Central memory CD4-positive, alpha-beta T cell (primary cell): ENCODE data around the gene CA5A.
"Not testable (repeated sequence)": the region's sequence is repeated elsewhere in the genome, so short reads cannot be mapped to it uniquely, and the experiment has no call there.

Experiments
- DNase-seq: peaks from one replicate; pipeline ENCODE4 v3.0.0; 2022

The CA5A gene

DNA sequence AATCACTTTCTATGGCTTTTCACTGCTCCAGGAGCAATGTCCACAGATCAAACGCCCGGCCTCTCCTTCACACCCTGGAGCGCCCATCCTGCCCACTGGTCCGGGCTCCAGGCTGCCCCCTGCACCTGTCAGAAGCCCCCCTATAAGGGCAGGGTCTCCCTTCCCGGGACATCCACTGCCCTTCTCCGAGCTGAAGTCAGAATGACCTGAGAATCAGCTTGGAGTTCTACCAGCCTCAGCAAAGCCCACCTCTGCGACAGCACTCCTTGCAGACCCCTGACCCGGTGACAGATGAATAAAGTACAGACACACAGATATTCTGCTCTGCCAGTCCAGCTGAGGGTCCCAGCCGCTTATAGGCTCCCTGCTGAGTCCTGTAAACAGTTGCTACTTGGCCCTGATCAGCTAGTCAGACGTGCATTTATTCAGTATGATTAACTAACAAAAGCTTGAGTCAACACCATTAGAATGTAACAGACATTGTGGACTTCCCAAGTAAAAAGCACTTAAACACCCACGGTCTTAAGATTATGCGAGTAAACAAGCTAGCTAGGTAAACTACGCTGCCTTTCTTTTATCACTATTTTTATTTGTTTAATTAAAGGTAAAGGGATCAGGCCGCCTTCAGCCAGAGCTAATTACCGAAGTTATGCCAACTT is 71.9 kb downstream of the CA5A start:
- no peak for DNase-seq

DNA sequence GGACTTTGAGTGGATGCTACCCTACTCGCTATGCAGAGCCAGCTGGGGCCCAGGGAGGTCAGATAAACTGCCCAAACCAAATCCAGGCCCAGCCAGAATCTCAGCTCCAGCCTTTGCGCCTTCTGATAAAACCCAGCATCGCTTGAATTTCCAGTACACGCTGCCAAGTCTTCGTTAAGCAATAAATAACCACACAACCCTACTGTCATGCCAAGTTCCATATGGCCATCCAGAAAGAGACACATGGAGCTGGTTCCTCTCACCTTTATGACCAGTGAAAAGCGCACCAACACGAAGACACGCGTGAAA is 73.0 kb downstream of the CA5A start:
- DNase-seq: not testable (repeated sequence)

DNA sequence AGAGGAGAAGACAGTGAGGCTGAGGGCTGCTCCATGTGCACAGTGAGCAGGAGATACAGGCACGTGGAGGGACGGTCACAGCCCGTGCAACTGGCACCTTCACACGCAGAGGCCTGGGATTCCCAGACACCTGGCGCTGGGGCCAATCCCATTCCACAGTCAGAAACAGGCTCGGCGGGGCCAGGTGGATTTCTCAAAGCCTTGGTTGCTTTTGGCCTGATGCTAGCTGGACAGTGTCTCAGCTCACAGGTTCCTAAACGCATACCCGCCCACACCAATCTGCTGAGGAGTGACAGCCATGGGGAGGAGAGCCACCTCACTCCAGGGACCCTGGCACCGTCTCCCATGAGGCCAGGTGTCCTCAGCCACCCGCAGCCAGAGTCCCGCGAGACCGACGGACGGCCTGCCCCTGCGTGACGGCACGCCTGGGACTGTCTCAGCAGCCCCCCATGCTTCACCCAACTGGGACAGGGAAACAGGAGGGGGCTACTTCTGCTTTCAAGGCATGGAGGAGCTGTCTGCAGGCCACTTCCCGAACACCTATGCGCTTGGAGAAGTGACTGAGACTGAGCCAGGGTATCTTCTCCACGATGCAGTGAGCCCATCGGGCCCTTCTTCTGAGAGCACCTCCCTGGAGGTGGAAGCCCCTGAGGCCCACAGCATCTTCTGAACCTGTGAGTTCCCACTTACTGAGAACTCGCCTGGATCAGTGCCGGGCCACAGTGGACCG is 73.6 kb downstream of the CA5A start:
- DNase-seq: not testable (repeated sequence)

DNA sequence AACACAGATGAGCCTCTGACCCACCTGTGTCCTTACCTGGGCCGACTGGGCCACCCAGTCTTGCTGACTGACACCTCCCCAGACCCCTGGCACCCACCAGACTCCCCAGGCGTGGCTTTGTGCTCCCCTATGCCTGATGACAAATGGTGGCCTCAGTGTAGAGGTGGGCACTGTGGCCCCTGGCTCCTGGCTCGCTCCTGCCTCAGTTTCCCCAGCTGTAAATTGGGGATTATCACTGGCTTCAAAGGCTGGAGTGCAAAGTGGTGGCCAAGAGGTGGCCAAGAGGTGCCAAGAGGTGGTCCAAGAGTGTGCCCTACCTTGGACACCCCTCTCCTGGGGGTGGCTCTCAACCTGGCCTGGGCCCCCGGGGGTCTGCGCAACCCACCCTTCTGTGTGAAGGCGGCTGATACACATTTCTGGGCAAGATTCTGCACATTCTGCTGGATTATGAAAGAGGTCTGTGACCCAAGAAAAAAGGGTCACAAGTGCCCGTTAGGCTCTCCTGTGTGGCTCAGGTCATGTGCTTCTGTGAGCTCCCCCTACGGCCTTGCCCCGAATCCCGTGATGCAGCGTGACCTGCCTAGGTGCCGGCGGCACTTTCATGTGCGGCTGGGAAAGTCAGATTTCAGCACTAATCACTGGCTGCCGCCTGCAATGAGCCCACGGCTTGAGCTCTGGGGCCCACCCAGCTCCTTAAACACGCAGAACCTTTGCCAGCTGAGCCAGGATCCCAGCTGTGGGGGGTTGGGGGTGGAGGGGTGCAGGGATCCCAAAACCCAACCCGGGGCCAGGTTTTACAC is 74.8 kb downstream of the CA5A start:
- not testable (repeated sequence) for DNase-seq

DNA sequence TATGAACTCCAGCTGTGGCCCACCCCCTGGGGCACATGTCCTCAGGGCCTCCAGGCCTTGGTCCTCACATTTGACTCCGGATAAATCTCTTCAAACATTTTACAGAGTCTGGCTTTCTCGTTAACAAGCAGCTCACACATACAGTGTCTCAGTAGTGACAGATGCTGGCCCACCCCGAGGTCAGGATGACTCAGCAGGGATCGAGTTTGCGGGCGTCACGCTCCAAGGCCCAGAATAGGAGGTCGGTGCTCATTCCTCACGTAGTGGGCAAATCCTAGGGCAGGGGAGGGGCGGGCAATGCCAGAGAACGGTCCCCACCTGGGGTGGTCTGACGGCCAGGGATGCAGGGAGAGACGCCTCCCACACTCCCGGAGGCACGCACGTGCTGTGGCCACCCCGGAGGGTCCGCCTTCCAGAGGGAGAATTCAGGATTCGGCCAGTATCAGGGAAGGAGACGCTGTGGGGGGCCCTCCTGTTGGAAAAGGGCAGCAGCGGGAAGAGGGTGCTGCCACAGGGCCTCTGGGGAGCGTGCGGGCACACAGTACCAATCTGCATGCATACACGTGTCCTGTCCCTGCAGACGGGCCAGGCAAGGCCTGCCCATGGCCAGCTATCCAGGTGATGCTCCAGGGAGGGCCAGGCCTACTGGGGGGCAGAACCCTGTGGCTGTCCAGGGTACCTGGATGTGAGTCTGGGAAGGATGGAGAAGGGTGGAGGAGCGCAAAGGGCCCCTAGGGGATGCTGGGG is 75.6 kb downstream of the CA5A start:
- no peak for DNase-seq

DNA sequence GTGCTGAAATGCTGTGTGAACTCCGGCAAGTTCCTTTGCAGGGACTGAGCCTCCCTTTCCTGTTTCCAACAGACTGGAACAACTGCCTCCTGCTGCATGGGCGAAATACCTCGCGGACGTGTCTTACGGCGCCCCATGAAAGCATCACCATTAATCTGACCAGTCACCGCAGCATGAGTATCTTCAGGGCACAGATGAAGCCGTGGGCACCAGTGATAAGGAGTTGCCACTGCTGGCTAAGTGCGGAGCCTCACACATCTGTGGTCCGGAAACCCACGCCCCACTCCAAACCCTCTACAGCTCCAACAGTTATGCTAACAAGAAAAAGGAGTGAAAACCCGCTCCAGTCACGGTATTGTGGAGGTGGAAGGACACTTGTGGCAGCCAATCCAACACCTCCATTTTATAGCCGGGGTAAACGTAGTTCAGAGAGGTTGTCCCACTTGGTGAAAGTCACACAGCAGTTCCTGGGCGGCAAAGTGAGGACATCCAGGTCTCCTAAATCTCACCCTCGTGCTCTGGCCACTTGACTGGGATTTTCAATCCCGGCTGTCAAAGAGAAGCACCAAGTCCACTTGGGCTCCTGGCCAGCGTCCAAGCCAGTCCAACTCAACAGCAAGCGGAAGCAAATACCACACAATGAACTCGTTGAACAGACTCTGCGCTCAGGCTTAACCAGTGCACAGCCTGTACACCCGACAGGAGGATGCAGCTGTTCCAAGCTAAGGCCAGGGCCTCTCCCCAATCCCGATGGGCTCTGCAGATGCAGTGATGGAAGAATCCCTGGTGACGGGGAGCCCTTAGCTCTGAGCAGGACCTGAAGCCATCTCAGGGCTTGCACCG is 78.0 kb downstream of the CA5A start:
- DNase-seq: not testable (repeated sequence)

DNA sequence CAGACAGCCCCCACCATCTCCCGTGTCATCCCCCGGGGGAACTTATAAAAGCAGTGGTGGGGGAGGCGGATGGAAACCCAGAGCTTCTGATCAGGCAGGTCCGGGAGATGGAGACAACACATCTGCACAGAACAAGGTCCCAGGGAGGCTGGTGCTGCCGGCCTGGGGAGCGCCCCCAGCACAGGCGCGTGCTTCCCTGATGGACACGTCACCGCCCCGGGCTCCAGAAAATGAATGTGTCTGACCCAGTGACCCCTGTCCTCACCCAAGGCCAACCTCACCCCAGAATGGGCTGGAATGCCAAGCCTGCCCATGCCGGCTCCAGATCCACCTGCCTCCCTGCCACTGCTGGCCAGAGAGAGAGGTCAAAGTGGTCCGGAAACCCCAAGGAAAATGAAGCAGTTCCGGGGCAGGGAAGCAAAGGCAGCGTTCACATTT is 79.5 kb downstream of the CA5A start:
- no peak for DNase-seq

DNA sequence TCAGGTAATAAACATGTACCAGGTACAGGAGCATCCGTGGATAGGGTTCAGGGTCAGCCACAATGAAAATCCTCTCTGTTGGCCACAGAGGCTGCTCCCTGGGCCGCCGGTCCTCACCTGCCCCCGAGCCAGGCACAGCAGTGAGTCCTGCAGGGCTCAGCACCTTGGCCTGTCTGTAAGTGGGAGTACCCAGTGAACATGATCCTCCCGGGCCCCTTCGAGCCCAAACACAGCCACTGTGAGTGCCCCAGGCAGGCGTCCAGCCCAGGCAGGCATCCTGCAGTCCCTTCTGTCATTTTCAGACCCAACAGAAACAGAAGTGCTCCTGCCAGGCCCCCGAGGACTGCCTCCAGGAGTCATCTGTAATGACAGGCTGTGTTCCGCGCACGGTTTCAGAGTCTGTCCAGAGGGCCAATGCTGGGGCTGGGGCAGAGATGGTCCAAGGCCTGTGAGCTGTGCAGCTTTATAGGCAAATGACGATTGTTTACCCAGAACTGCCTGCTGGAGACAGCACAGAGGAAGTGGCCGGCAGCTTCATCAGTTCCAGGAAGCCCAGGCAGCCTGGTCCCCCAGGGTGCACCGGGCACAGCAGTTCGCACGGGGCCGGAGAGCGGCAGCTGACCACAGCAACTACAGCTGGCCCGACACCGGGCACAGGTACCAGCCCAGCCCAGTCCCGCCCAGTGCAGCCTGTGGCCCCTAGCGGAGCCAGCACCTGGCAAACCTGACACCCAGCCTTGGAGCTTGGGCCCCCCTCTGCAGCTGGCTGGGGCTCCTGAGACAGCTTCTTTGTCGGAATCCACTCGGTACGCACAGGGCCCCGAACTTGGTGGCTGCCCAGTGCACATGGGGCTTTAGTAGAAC is 80.2 kb downstream of the CA5A start:
- peak; percentile 21 for DNase-seq

DNA sequence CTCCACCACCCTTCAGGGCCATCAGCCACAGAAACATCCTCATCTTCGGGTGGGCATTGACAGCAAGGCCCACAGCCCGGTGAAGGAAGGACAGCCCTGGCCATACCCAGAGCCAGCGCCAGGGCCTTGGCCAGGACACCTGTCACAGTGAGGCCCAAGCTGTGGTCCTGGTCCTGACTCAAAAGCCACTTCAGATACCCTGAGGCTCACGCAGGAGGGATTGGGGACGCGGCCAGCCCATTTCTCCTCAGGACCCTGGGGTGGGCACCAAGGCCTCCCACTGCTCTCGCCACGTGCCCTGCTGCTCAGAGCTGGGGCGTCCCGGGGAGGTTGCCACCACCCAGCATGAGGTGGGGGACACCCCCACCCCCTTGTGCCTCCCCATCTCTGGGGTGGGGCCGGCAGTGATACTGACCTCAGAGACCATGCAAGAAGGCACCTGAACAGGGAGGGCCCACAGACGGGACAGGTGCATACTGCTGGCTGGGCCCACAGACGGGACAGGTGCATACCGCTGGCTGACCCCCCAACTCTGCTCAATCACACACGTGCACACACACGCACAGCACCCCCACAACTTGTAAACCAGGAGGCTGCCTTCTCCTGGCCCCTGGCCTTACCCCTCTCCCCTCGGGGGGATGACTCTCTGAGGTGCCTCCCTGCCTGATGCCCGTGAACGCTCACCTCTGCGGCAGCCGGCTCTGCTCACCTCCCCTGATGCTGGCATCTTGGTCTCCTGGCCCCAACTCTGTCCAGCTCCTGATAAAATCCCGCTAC is 81.2 kb downstream of the CA5A start:
- no peak for DNase-seq

DNA sequence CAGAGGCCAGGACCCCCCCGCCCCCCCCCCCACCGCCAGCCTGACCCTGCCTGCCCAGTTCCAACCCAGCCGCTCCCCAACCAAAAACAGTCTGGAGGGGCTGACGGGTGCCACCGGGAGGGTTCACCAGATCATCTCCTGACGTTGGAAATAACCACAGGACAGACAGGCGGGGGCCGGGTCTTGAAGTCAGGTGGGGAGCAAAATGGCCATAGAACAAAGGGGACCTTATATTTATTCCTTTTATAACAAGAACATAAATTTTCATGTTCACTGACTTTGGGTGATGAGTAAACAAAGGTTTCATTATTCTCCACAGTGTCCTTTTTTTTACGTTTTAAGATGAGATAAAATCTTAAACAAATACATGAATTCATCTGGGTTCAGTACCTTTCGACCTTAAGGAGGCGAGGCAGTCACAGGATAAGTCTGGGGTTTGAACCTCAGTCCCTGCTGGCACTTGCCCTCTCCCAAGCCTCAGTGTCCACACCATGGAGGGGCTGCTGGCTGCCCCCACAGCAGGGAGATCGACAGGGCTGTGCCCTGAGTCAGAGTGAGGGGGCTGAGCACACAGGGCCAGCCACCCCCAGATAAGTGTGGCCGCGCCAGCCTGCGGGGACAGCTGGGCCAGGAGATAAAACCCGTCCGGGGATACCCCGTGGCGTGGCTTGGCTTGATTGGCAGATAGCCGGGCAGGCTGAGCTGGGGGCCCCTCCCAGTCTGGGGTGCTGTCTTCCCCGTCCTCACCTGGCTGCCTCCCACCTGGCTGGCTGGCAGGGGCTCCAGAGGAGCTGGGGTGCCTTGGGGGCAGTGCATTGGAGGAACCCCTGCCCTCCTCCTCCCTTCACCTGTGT is 82.0 kb downstream of the CA5A start:
- DNase-seq: no peak

DNA sequence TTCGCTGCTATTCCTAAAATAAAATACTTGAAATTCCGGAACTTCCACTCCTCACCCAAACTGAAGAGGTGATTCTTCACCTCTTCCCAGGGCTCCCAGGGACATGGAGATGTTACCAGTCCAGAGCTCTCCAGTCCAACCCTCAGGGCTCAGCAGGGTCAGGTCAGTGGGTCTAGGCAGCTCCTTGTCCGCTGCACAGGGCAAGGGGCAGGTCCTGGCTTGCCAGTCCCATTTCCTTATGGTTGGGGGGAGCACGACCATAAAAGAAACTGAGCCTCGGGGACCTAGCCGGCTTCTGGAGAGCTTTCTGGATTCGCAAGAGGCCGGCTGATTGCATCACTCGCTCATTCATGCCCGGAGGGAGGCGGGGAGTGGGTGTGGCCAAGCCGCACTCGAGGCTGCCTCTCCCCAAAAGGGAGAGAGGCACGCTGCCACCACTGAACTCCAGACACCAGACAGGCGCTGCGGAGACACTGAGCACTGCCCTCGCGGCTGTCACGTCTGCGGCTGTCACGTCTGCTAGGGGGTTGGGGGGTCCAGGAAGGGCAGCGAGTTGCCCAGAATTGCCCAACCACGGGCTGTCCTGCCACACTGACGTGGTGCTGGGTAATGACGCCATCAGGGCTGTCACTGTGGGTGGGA is 82.8 kb downstream of the CA5A start:
- DNase-seq: peak; percentile 80

DNA sequence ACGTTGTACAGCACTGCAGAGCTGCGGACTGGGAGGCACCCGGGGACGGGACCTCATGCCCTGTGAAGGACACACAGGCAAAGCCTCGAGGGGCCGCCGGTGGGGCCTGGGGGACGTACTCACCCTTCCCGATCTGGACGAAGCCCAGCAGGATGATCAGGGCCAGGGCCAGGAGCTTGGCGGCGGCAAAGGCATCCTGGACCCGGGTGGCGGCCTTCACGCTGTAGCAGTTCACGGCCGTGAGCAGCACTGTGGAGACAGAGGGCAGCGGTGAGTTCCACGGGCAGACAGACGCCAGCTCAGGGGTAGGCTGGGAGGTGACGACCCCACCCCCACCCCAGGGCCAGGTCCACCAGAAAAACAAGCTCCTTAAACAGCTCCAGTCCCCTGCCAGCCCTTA is 84.7 kb downstream of the CA5A start:
- no peak for DNase-seq

DNA sequence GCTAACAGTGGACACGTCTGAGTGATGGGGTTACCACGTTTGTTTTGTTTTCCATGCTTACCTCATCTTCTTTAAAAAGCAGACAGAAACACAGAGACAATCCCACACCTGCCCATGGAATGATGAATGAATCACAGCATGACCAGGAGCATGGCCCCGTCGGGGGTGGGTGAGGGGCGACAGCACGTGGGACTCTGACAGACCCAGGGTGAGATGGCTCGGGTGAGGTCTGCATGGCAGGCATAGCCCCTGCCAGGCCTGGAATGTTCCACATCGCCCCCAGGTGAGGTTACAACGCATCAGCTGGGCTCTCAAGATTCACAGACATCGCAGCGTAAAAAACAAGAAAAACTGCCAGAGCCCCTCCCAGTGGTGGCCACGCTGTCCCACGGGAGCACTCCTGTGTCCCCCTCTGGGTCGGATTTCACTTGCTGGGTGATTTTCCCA is 85.2 kb downstream of the CA5A start:
- no peak for DNase-seq

DNA sequence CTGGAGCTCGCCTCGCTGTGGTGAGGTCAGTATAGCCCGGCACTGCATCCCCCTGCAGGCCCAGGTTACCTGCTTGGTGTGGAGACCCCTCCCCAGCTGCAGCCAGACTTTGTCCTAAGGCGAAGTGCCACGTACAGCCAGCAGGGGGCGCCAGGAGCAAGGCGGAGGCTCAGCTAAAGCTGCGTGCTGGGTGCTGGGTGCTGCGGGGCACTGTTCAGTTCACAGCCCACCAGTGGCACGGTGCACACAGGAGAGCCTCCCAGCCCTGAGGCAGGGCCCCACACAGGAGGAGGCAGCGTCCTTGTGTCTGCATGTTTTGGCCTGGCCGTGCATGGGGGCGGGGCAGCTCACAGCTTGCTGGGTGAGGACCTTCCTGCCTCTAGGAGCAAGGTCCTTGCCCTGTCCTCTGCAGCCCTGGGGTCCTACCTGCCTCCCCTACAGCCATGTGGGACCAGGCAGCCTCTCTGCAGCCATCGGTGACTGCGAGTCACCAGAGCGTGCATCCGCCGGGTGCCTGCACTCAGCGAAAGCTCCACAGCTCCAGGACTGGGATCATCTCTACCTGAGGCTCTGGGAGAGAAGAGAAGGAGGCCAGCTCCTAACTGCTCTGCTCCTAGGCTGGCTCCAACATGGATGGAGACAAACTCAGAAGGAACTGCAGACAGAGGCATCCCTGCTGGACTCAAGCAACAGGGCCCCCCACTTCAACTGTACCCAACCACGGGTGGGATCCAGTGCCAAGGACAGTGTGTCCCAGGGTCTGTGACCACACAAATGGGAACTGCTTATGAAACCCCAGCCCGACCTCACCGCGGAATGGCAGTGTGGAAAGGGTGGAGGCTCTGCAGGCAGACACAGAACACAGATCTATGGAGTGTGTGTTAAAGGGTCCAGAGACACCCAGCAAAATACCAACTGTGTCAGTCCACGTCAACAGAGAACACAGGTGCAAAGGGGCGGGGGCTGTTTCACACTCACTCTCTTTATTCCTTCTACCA is 86.0 kb downstream of the CA5A start:
- DNase-seq: peak; percentile 70

DNA sequence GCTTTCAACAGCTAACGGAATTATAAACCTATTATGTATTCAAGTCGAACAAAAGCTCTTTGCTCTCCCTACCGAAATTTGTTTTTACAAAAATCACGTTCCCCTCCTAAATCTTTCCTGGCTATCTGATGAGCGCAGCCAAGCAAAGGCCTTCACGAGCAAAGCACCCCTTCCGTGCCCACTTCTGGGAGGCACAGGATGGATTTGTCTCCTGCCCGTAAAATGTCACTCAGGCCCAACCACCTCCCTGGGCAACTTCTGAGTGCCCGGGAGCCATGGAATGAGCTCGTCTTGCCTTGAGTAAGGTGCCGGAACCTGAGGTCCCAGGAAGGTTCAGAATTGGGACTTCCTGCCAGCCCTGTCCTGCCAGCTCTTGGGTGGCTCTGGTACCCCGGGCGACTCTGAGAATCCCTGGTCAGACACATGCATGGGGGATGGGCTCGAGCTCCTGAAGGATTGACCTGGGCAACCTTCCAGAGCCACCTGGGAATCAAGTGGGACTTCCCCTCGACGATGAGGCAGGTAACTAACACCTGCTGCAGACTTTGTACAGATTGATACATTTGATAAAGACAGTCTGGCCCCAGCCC is 86.8 kb downstream of the CA5A start:
- DNase-seq: no peak

DNA sequence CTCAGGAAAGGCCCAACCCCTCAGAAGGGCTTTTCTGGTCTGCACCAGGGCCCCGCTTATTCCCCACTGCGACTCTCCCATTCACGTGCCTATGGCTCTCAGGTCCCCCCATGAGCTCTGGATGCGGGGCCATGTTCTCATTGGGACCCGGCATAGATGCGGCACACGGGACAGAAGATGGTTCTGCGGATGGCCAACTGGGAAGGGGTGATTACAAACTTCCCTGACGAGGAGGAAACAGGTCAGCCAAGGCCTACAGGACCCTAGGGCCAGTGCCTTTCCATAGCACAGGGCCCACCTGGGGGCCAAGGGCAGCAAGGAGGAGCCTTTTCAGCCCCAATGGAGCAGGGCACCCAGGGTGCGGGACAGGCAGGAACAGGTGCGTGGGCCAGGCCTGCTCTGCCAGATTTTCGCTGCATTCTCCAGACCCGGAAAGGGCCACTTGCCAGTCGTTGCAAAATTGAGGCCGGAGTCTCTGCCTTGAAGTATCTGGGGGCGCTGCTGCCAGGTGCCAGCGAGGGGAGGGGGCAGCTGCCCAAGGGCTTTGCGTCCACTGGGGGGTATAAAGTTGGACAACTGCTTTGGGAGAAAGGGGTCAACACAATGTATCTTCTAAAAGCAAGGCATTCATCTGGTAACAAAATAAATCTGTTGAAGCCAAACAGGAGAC is 87.5 kb downstream of the CA5A start:
- no peak for DNase-seq
